GM23338 (cell line): ENCODE results near the gene OSBPL10. TPM values are rescaled to one million over a fixed set of nuclear protein-coding genes. Genes with fewer than 3 reads are reported as not detected.

Experiments used
- ATAC-seq: fragments of 200-7000 bp; cut with Tn5 transposase; 3 replicates; pipeline ENCODE4 v1.9.1; 2020
- DNase-seq: peaks from one replicate; pipeline ENCODE4 v3.0.0-alpha.2; 2015; ENCODE audit warnings: low spot score
- H2AFZ ChIP-seq: fragments of 200-600 bp; sonication (generic); 2 replicates; pipeline ENCODE4 v1.8.0; 2016; ENCODE audit warnings: antibody characterized with exemption, mild to moderate bottlenecking, moderate library complexity
- H3F3A ChIP-seq: fragments of 200-600 bp; sonication (generic); replicated peaks from 2 replicates; pipeline ENCODE4 v1.8.0; 2017; ENCODE audit warnings: antibody characterized with exemption, mixed run types, low read depth
- H3K27ac ChIP-seq: fragments of 200-600 bp; sonication (generic); 2 replicates; pipeline ENCODE4 v1.6.1; 2016; ENCODE audit warnings: low read depth
- H3K27me3 ChIP-seq: fragments of 200-600 bp; sonication (generic); 2 replicates; pipeline ENCODE4 v1.8.0; 2016; ENCODE audit warnings: mild to moderate bottlenecking, mixed run types, moderate library complexity; ENCODE audit not compliant: insufficient read depth
- H3K36me3 ChIP-seq: fragments of 200-600 bp; sonication (generic); 2 replicates; pipeline ENCODE4 v1.8.0; 2016; ENCODE audit warnings: mild to moderate bottlenecking; ENCODE audit not compliant: insufficient read depth
- H3K4me1 ChIP-seq: fragments of 200-600 bp; sonication (generic); 2 replicates; pipeline ENCODE4 v1.8.0; 2016; ENCODE audit warnings: mild to moderate bottlenecking, moderate library complexity; ENCODE audit not compliant: insufficient read depth
- H3K4me2 ChIP-seq: fragments of 200-600 bp; sonication (generic); 2 replicates; pipeline ENCODE4 v1.7.1; 2017; ENCODE audit warnings: mixed run types
- H3K4me3 ChIP-seq: fragments of 200-600 bp; sonication (generic); 2 replicates; pipeline ENCODE4 v1.6.1; 2016; ENCODE audit warnings: mixed run types
- H3K79me2 ChIP-seq: fragments of 200-600 bp; sonication (generic); replicated peaks from 2 replicates; pipeline ENCODE4 v1.8.0; 2017; ENCODE audit warnings: mild to moderate bottlenecking; ENCODE audit not compliant: insufficient read depth
- H3K9me2 ChIP-seq: fragments of 200-600 bp; sonication (generic); 2 replicates; pipeline ENCODE4 v1.8.0; 2017; ENCODE audit not compliant: insufficient read depth
- H4K20me1 ChIP-seq: fragments of 200-600 bp; sonication (generic); replicated peaks from 2 replicates; pipeline ENCODE4 v1.8.0; 2017; ENCODE audit warnings: mild to moderate bottlenecking; ENCODE audit not compliant: insufficient read depth
- H3K27ac Mint-ChIP-seq: 2 replicates; pipeline ENCODE4 v1.8.0; 2020; ENCODE audit warnings: inconsistent platforms, mild to moderate bottlenecking, moderate library complexity, mixed read lengths
- H3K27me3 Mint-ChIP-seq: 3 replicates; pipeline ENCODE4 v1.8.0; 2022; ENCODE audit warnings: low read depth, mild to moderate bottlenecking, moderate library complexity, mixed read lengths, inconsistent platforms; ENCODE audit not compliant: insufficient read depth, poor library complexity
- H3K36me3 Mint-ChIP-seq: 3 replicates; pipeline ENCODE4 v1.8.0; 2021; ENCODE audit warnings: low read depth, mild to moderate bottlenecking, inconsistent platforms, moderate library complexity, mixed read lengths
- H3K4me1 Mint-ChIP-seq: 3 replicates; pipeline ENCODE4 v1.8.0; 2020; ENCODE audit warnings: mild to moderate bottlenecking, inconsistent platforms, mixed read lengths
- H3K4me3 Mint-ChIP-seq: 3 replicates; pipeline ENCODE4 v1.8.0; 2021; ENCODE audit warnings: moderate library complexity, mild to moderate bottlenecking, inconsistent platforms, mixed read lengths
- H3K9me3 Mint-ChIP-seq: 3 replicates; pipeline ENCODE4 v1.8.0; 2020; ENCODE audit warnings: moderate library complexity, mild to moderate bottlenecking, inconsistent platforms, mixed read lengths
- CREB1 ChIP-seq: fragments of 250-450 bp; sonication (Bioruptor Pico); IDR thresholded peaks from 2 replicates; pipeline ENCODE4 v1.5.0; 2020; ENCODE audit warnings: low read depth, mild to moderate bottlenecking, moderate library complexity
- ETS1 ChIP-seq: IDR thresholded peaks from 2 replicates; pipeline ENCODE4 v1.6.1; 2016; ENCODE audit warnings: antibody characterized with exemption
- EZH2 ChIP-seq: fragments of 200-600 bp; sonication (generic); IDR thresholded peaks from one replicate; pipeline ENCODE4 v1.8.0; 2017; ENCODE audit warnings: antibody characterized with exemption, mild to moderate bottlenecking, low read depth; ENCODE audit not compliant: unreplicated experiment
- EZH2phosphoT487 ChIP-seq: fragments of 200-600 bp; sonication (generic); IDR thresholded peaks from one replicate; pipeline ENCODE4 v1.8.1; 2018; ENCODE audit warnings: antibody characterized with exemption; ENCODE audit not compliant: unreplicated experiment
- JUNB ChIP-seq: IDR thresholded peaks from one replicate; pipeline ENCODE4 v1.6.1; 2016; ENCODE audit warnings: antibody characterized with exemption; ENCODE audit not compliant: unreplicated experiment
- NANOG ChIP-seq: IDR thresholded peaks from 2 replicates; pipeline ENCODE4 v1.6.1; 2016; ENCODE audit warnings: antibody characterized with exemption, borderline replicate concordance
- POLR2AphosphoS5 ChIP-seq: IDR thresholded peaks from 2 replicates; pipeline ENCODE4 v1.6.1; 2016; ENCODE audit warnings: antibody characterized with exemption, low read depth
- REST ChIP-seq: IDR thresholded peaks from one replicate; pipeline ENCODE4 v1.6.1; 2018; ENCODE audit warnings: antibody characterized with exemption; ENCODE audit not compliant: unreplicated experiment
- STAT1 ChIP-seq: IDR thresholded peaks from one replicate; pipeline ENCODE4 v1.6.1; 2016; ENCODE audit warnings: antibody characterized with exemption; ENCODE audit not compliant: unreplicated experiment
- ZNF114 ChIP-seq: fragments of 250-450 bp; sonication (Bioruptor Pico); IDR thresholded peaks from 2 replicates; pipeline ENCODE4 v1.5.0; 2020; ENCODE audit warnings: mild to moderate bottlenecking, moderate library complexity
- ZNF331 ChIP-seq: fragments of 250-450 bp; sonication (Bioruptor Pico); IDR thresholded peaks from 2 replicates; pipeline ENCODE4 v1.5.0; 2020; ENCODE audit warnings: low read depth, mild to moderate bottlenecking, moderate library complexity
- ZNF462 ChIP-seq: fragments of 250-450 bp; sonication (Bioruptor Pico); IDR thresholded peaks from 2 replicates; pipeline ENCODE4 v1.5.0; 2020; ENCODE audit warnings: mild to moderate bottlenecking, moderate library complexity
- polyA plus RNA-seq: library from polyadenylated mRNA; unstranded; fragments of >200 nt; fragmentation: Nextera tagmentation; extraction: Ambion mirVana; gene quantifications from 2 replicates; pipeline ENCODE4 v1.2.1, GENCODE V29; 2016
- total RNA-seq: library from RNA; depleted of rRNA; stranded (reverse); fragments of >200 nt; shearing (Covaris generic); gene quantifications from 2 replicates; pipeline ENCODE4 v1.2.3, GENCODE V29; 2014
- TF ChIP-seq, protein P1 (sequence below), 2 experiments: fragments of 200-600 bp in 1 of 2; sonication (generic) in 1 of 2; conservative IDR thresholded peaks; 2 replicates each; pipeline versions ENCODE4 v1.5.1 to v1.6.1; 2016 to 2017; ENCODE audit warnings: antibody characterized with exemption in 2 of 2, low read depth in 2 of 2, mild to moderate bottlenecking in 2 of 2, moderate library complexity in 1 of 2

The OSBPL10 gene
- total and polyA plus RNA-seq, 2 experiments from 2014 or later: 23.8 to 149 TPM

- H2AFZ ChIP-seq: no peak overlapping the region
- no peak for ATAC-seq
- no peaks in the 10 kb centered on the region for H3K4me1 ChIP-seq
- Mint-ChIP-seq H3K4me1 (peaks cover 16% of the 10 kb centered on the region), H3K27ac (peak overlapping the region; percentile 72), H3K27me3 (no peaks in the 10 kb centered on the region), H3K36me3 (peaks cover 51% of the 10 kb centered on the region), H3K4me3 (no peak overlapping the region), H3K9me3 (no peaks in the 10 kb centered on the region)
- H3F3A ChIP-seq: no peaks in the 10 kb centered on the region
- no peaks in the 10 kb centered on the region for H3K27me3 ChIP-seq
- no peak overlapping the region for H3K4me3 ChIP-seq
- TF ChIP-seq ETS1: no peak
- no peak for TF ChIP-seq ZNF331
- TF ChIP-seq POLR2AphosphoS5: no peak
- TF ChIP-seq, protein P1, sequence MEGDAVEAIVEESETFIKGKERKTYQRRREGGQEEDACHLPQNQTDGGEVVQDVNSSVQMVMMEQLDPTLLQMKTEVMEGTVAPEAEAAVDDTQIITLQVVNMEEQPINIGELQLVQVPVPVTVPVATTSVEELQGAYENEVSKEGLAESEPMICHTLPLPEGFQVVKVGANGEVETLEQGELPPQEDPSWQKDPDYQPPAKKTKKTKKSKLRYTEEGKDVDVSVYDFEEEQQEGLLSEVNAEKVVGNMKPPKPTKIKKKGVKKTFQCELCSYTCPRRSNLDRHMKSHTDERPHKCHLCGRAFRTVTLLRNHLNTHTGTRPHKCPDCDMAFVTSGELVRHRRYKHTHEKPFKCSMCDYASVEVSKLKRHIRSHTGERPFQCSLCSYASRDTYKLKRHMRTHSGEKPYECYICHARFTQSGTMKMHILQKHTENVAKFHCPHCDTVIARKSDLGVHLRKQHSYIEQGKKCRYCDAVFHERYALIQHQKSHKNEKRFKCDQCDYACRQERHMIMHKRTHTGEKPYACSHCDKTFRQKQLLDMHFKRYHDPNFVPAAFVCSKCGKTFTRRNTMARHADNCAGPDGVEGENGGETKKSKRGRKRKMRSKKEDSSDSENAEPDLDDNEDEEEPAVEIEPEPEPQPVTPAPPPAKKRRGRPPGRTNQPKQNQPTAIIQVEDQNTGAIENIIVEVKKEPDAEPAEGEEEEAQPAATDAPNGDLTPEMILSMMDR (conservative IDR thresholded peaks at IDR 0.05; ENCODE audit: low read depth in 2 of 2): no peak
- no peak for TF ChIP-seq JUNB
- no peak for TF ChIP-seq REST
- no peak for TF ChIP-seq CREB1
- TF ChIP-seq EZH2phosphoT487: no peak
- TF ChIP-seq ZNF114 (CRISPR knock-in tag): no peak
- TF ChIP-seq NANOG: no peak
- no peak for TF ChIP-seq EZH2
- no peak for TF ChIP-seq ZNF462 (CRISPR knock-in tag)
- TF ChIP-seq STAT1: no peak
- H4K20me1 ChIP-seq: peaks cover 4% of the 10 kb centered on the region; the same call in 1 of the 2 replicates
- no peaks in the 10 kb centered on the region for H3K9me2 ChIP-seq
- 0 out of 2 replicates have a peak, but pooled peaks cover 2% of the 10 kb centered on the region for H3K79me2 ChIP-seq
- no peak for DNase-seq
- no peak overlapping the region for H3K27ac ChIP-seq
- H3K4me2 ChIP-seq: no peak overlapping the region
- no peaks in the 10 kb centered on the region for H3K36me3 ChIP-seq
Observed at GRCh38 chr3:31668242-31668641, 312.8 kb downstream of the OSBPL10 start.
